Measurements from ENCODE around the gene SLC36A2. TPM values are rescaled to one million over a fixed set of nuclear protein-coding genes. Genes with fewer than 3 reads are reported as not detected.

The SLC36A2 gene
- polyA plus RNA-seq (2013): not detected

GRCh38 chr5:151347369-151347768 is at the start of gene SLC36A2:
Gene SLC36A2 (minus strand): TSS chr5:151347559. CDS start chr5:151347460, 99 bp downstream.
- Histone ChIP-seq H3K27me3 (replicated peaks in 2 of 5; ENCODE audit: control insufficient read depth in 4 of 5, insufficient read depth in 5 of 5, low read length in 4 of 5) (peaks cover 0 to 65% (median 25%) of the 10 kb centered on the region in 5 experiments), H3K27ac (ENCODE audit: insufficient read depth in 1 of 2, low read depth in 1 of 2, low read length in 2 of 2, poor library complexity in 1 of 2, severe bottlenecking in 2 of 2) (no peak within 1 kb of the TSS), H3K4me1 (ENCODE audit: control extremely low read depth in 1 of 4, control insufficient read depth in 4 of 4, insufficient read depth in 4 of 4, low read length in 3 of 4) (no peaks in the 10 kb centered on the region), H3K4me3 (ENCODE audit: control insufficient read depth in 1 of 7, extremely low read depth in 1 of 7, insufficient read depth in 4 of 7, low read depth in 2 of 7, low read length in 6 of 7) (no peak within 1 kb of the TSS), H3K9me3 (ENCODE audit: control extremely low read depth in 1 of 5, control insufficient read depth in 4 of 5, insufficient read depth in 2 of 5, low read depth in 1 of 5, low read length in 4 of 5) (no peaks in the 10 kb centered on the region), H3K36me3 (ENCODE audit: control insufficient read depth in 4 of 4, insufficient read depth in 4 of 4, low read length in 3 of 4) (no peaks in the 10 kb centered on the region)
- ChIA-PET POLR2A (no interaction called here), CTCF (no interaction called here)
- no peak for DNase-seq
- WGBS (ENCODE audit: insufficient coverage): 67% methylated on average over 1 of the region's 8 CpGs

- Histone ChIP-seq H3K27ac (ENCODE audit: insufficient read depth in 1 of 2, low read depth in 1 of 2, low read length in 2 of 2, poor library complexity in 1 of 2, severe bottlenecking in 2 of 2) (no peak overlapping the region), H3K27me3 (replicated peaks in 2 of 5; ENCODE audit: control insufficient read depth in 4 of 5, insufficient read depth in 5 of 5, low read length in 4 of 5) (peaks cover 0 to 10% (median 2%) of the 10 kb centered on the region in 5 experiments), H3K4me3 (ENCODE audit: control insufficient read depth in 1 of 7, extremely low read depth in 1 of 7, insufficient read depth in 4 of 7, low read depth in 2 of 7, low read length in 6 of 7) (no peak overlapping the region), H3K4me1 (ENCODE audit: control extremely low read depth in 1 of 4, control insufficient read depth in 4 of 4, insufficient read depth in 4 of 4, low read length in 3 of 4) (no peaks in the 10 kb centered on the region), H3K36me3 (ENCODE audit: control insufficient read depth in 4 of 4, insufficient read depth in 4 of 4, low read length in 3 of 4) (no peaks in the 10 kb centered on the region), H3K9me3 (ENCODE audit: control extremely low read depth in 1 of 5, control insufficient read depth in 4 of 5, insufficient read depth in 2 of 5, low read depth in 1 of 5, low read length in 4 of 5) (no peaks in the 10 kb centered on the region)
- ChIA-PET POLR2A (no interaction called here), CTCF (no interaction called here)
- DNase-seq: no peak
- 78% methylated on average over 2 of the region's 2 CpGs for WGBS (ENCODE audit: insufficient coverage)
These were observed 41.6 kb upstream of the SLC36A2 start for GRCh38 chr5:151388960-151389359.

- POLR2A ChIA-PET: no interaction called here
These were observed 36.7 kb upstream of the SLC36A2 start for GRCh38 chr5:151384106-151384505.

GRCh38 chr5:151383011-151383410 is 35.7 kb upstream of the SLC36A2 start:
- H3K4me3 ChIP-seq (ENCODE audit: control insufficient read depth in 1 of 7, extremely low read depth in 1 of 7, insufficient read depth in 4 of 7, low read depth in 2 of 7, low read length in 6 of 7): no peak overlapping the region
- no peak for DNase-seq
- 93% methylated on average over 5 of the region's 8 CpGs for WGBS (ENCODE audit: insufficient coverage)
- POLR2A ChIA-PET: no interaction called here
- no peaks in the 10 kb centered on the region for H3K36me3 ChIP-seq (ENCODE audit: control insufficient read depth in 4 of 4, insufficient read depth in 4 of 4, low read length in 3 of 4)
- CTCF ChIA-PET: no interaction called here
- H3K27ac ChIP-seq (ENCODE audit: insufficient read depth in 1 of 2, low read depth in 1 of 2, low read length in 2 of 2, poor library complexity in 1 of 2, severe bottlenecking in 2 of 2): no peak overlapping the region
- peaks cover 0 to 8% (median 2%) of the 10 kb centered on the region in 5 experiments for H3K27me3 ChIP-seq (replicated peaks in 2 of 5; ENCODE audit: control insufficient read depth in 4 of 5, insufficient read depth in 5 of 5, low read length in 4 of 5)
- H3K9me3 ChIP-seq (ENCODE audit: control extremely low read depth in 1 of 5, control insufficient read depth in 4 of 5, insufficient read depth in 2 of 5, low read depth in 1 of 5, low read length in 4 of 5): peaks cover 0 to 3% (median 0%) of the 10 kb centered on the region in 5 experiments
- H3K4me1 ChIP-seq (ENCODE audit: control extremely low read depth in 1 of 4, control insufficient read depth in 4 of 4, insufficient read depth in 4 of 4, low read length in 3 of 4): no peaks in the 10 kb centered on the region

More at GRCh38 chr5:151384106-151384505, 36.7 kb upstream of the SLC36A2 start:
- Histone ChIP-seq H3K27ac (ENCODE audit: insufficient read depth in 1 of 2, low read depth in 1 of 2, low read length in 2 of 2, poor library complexity in 1 of 2, severe bottlenecking in 2 of 2) (no peak overlapping the region), H3K36me3 (ENCODE audit: control insufficient read depth in 4 of 4, insufficient read depth in 4 of 4, low read length in 3 of 4) (no peaks in the 10 kb centered on the region), H3K4me3 (ENCODE audit: control insufficient read depth in 1 of 7, extremely low read depth in 1 of 7, insufficient read depth in 4 of 7, low read depth in 2 of 7, low read length in 6 of 7) (no peak overlapping the region), H3K27me3 (replicated peaks in 2 of 5; ENCODE audit: control insufficient read depth in 4 of 5, insufficient read depth in 5 of 5, low read length in 4 of 5) (peaks cover 0 to 10% (median 2%) of the 10 kb centered on the region in 5 experiments), H3K4me1 (ENCODE audit: control extremely low read depth in 1 of 4, control insufficient read depth in 4 of 4, insufficient read depth in 4 of 4, low read length in 3 of 4) (no peaks in the 10 kb centered on the region), H3K9me3 (ENCODE audit: control extremely low read depth in 1 of 5, control insufficient read depth in 4 of 5, insufficient read depth in 2 of 5, low read depth in 1 of 5, low read length in 4 of 5) (no peaks in the 10 kb centered on the region)
- DNase-seq: no peak
- WGBS (ENCODE audit: insufficient coverage): 92% methylated on average over 2 of the region's 2 CpGs
- CTCF ChIA-PET: interaction anchor here (0.6 to 1.6 kb wide), 2 partner anchors 21 to 36 kb away, joined by 3 to 4 read pairs; no protein-coding TSS in a partner anchor

DNA sequence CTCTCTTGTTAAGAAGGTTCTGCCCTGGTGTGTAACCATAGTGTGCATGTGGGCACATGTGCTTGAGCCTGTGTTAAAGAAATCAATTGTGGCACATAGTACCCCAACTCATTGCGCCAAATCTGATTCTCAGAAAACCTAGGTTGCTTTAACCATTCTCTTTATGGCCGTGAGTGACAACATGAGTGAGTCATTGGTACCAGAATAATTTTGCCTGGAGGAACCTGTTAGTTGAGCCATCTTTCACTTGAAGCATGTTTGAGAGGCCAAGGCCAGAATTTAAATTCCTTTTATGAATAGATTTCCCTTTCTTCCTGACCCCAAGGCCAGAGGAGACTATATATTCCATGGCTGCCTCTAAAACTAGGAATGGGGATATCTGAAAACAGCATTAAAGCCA is 35.2 kb upstream of the SLC36A2 start:
- no peak for DNase-seq
- Histone ChIP-seq H3K4me1 (ENCODE audit: control extremely low read depth in 1 of 4, control insufficient read depth in 4 of 4, insufficient read depth in 4 of 4, low read length in 3 of 4) (no peaks in the 10 kb centered on the region), H3K27ac (ENCODE audit: insufficient read depth in 1 of 2, low read depth in 1 of 2, low read length in 2 of 2, poor library complexity in 1 of 2, severe bottlenecking in 2 of 2) (no peak overlapping the region), H3K36me3 (ENCODE audit: control insufficient read depth in 4 of 4, insufficient read depth in 4 of 4, low read length in 3 of 4) (no peaks in the 10 kb centered on the region), H3K27me3 (replicated peaks in 2 of 5; ENCODE audit: control insufficient read depth in 4 of 5, insufficient read depth in 5 of 5, low read length in 4 of 5) (peaks cover 0 to 7% (median 2%) of the 10 kb centered on the region in 5 experiments), H3K9me3 (ENCODE audit: control extremely low read depth in 1 of 5, control insufficient read depth in 4 of 5, insufficient read depth in 2 of 5, low read depth in 1 of 5, low read length in 4 of 5) (peaks cover 0 to 3% (median 0%) of the 10 kb centered on the region in 5 experiments), H3K4me3 (ENCODE audit: control insufficient read depth in 1 of 7, extremely low read depth in 1 of 7, insufficient read depth in 4 of 7, low read depth in 2 of 7, low read length in 6 of 7) (no peak overlapping the region)
- 100% methylated on average over 1 of the region's 2 CpGs for WGBS (ENCODE audit: insufficient coverage)
- ChIA-PET POLR2A (no interaction called here), CTCF (no interaction called here)

GRCh38 chr5:151381899-151382298 is 34.5 kb upstream of the SLC36A2 start:
- no peaks in the 10 kb centered on the region for H3K36me3 ChIP-seq (ENCODE audit: control insufficient read depth in 4 of 4, insufficient read depth in 4 of 4, low read length in 3 of 4)
- peaks cover 0 to 3% (median 0%) of the 10 kb centered on the region in 5 experiments for H3K9me3 ChIP-seq (ENCODE audit: control extremely low read depth in 1 of 5, control insufficient read depth in 4 of 5, insufficient read depth in 2 of 5, low read depth in 1 of 5, low read length in 4 of 5)
- 98% methylated on average over 6 of the region's 6 CpGs for WGBS (ENCODE audit: insufficient coverage)
- ChIA-PET CTCF (no interaction called here), POLR2A (no interaction called here)
- H3K4me3 ChIP-seq (ENCODE audit: control insufficient read depth in 1 of 7, extremely low read depth in 1 of 7, insufficient read depth in 4 of 7, low read depth in 2 of 7, low read length in 6 of 7): no peak overlapping the region
- peaks cover 0 to 4% (median 2%) of the 10 kb centered on the region in 5 experiments for H3K27me3 ChIP-seq (replicated peaks in 2 of 5; ENCODE audit: control insufficient read depth in 4 of 5, insufficient read depth in 5 of 5, low read length in 4 of 5)
- no peaks in the 10 kb centered on the region for H3K4me1 ChIP-seq (ENCODE audit: control extremely low read depth in 1 of 4, control insufficient read depth in 4 of 4, insufficient read depth in 4 of 4, low read length in 3 of 4)
- no peak overlapping the region for H3K27ac ChIP-seq (ENCODE audit: insufficient read depth in 1 of 2, low read depth in 1 of 2, low read length in 2 of 2, poor library complexity in 1 of 2, severe bottlenecking in 2 of 2)
- no peak for DNase-seq

DNA sequence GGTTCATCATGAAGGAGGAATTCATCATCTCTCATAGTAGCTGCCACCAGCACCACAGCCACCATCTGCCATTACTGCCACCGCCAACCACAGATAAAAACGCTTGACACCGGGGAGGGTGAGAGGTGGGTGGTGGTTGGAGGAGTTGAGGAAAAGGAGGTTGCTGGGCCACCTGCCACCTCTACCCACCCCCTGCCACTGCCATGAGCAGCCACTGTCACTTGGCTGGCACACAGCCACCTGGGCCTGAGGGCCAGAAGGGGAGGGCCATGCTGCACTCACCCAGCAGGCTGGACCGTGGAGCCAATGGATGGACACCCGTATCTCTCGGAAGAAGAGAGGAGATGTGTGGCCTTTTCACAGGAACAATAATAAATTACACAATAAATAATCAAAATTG is 31.3 kb upstream of the SLC36A2 start:
- CTCF ChIA-PET: no interaction called here
- DNase-seq: no peak
- Histone ChIP-seq H3K4me3 (ENCODE audit: control insufficient read depth in 1 of 7, extremely low read depth in 1 of 7, insufficient read depth in 4 of 7, low read depth in 2 of 7, low read length in 6 of 7) (no peak overlapping the region), H3K4me1 (ENCODE audit: control extremely low read depth in 1 of 4, control insufficient read depth in 4 of 4, insufficient read depth in 4 of 4, low read length in 3 of 4) (no peaks in the 10 kb centered on the region), H3K36me3 (ENCODE audit: control insufficient read depth in 4 of 4, insufficient read depth in 4 of 4, low read length in 3 of 4) (no peaks in the 10 kb centered on the region), H3K27me3 (replicated peaks in 2 of 5; ENCODE audit: control insufficient read depth in 4 of 5, insufficient read depth in 5 of 5, low read length in 4 of 5) (no peaks in the 10 kb centered on the region), H3K9me3 (ENCODE audit: control extremely low read depth in 1 of 5, control insufficient read depth in 4 of 5, insufficient read depth in 2 of 5, low read depth in 1 of 5, low read length in 4 of 5) (peaks cover 0 to 4% (median 0%) of the 10 kb centered on the region in 5 experiments), H3K27ac (ENCODE audit: insufficient read depth in 1 of 2, low read depth in 1 of 2, low read length in 2 of 2, poor library complexity in 1 of 2, severe bottlenecking in 2 of 2) (no peak overlapping the region)
- no CpG with 5 or more reads among the region's 6 CpGs for WGBS (ENCODE audit: insufficient coverage)
- POLR2A ChIA-PET: no interaction called here

All from common myeloid progenitor, CD34-positive (primary cell).